Erythroblast (primary cell): ENCODE measurements around the gene PIEZO2.

Experiments used
- GATA1 ChIP-seq: IDR thresholded peaks from 2 replicates; pipeline ENCODE4 v1.6.1; 2011; ENCODE audit warnings: low read depth, mild to moderate bottlenecking, control low read depth, low read length, moderate library complexity
- POLR2A ChIP-seq: IDR thresholded peaks from 2 replicates; pipeline ENCODE4 v1.6.1; 2011; ENCODE audit warnings: mild to moderate bottlenecking, low read length

DNA sequence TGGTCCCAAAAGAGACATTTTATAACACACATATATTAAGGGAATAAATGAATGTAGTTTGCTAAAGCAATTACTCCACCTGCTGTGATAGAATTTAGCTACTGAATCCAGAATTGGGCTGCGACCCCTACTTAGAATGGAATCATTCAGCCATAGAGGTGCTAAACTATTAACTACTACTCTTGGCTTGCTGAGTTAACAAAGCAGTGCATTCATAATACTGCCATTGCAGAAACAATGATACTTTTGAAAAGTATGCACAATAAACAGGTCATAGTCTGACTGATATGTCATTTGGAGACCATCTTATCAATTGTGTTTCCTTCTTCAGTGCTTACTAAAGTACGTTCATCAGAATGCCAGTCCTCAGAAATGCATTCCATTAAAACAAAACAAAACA lies 273.6 kb downstream of the PIEZO2 start:
- TF ChIP-seq POLR2A (no peak), GATA1 (no peak)
